ENCODE data around the gene CELA2A.

DNA sequence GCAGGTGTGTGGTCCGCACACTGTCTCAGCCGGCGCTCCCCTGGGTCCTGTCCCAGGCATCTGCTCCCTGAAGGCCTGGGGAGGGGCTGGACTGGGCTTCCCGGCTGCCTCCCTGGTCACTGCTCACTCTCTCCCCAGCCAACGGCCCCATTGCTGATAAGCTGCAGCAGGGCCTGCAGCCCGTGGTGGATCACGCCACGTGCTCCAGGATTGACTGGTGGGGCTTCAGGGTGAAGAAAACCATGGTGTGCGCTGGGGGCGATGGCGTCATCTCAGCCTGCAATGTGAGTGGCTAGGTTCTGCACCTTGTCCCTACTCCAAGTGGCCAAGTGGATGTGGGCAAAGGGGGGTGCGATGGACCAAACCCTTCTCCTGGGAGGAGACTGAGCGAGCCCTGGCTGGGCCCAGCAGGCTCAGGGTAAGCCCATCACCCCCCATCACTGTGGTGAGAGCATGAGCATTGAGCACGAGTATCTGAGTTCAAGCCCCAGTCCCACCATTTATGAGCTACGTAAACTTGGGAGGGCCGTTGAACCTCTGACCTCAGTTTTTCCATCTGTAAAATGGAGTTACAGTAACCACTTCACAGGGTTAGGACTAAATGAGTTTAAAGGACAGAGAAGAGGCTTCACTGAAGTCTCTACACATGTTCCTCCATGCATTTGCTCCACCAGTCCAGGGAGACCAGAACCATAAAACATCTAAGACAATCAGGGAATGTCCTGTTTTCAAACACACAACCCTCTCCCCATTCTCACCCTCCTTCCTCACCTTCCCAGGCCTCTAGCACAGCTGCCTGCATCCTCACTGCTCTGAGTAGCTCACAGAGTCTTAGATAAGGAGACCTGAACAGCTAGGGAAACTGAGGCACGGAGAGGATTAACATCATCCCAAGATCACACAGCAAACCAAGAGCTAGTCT, 11.8 kb upstream of the CELA2A start:
- no peak for TF ChIP-seq CTCF (IDR thresholded peaks at IDR 0.05)
- no peak for TF ChIP-seq ZFX (IDR thresholded peaks at IDR 0.05; ENCODE audit: borderline replicate concordance)

All from 22Rv1 (cell line).